Activated CD4-positive, alpha-beta T cell treated with anti-CD3 and anti-CD28 coated beads, Interleukin-2, amount 50 U/mL, for 1 hour (primary cell): ENCODE results near the gene SP4.
"Not testable (repeated sequence)": the region's sequence is repeated elsewhere in the genome, so short reads cannot be mapped to it uniquely, and the experiment has no call there.

ENCODE experiments used
- DNase-seq: peaks from one replicate; pipeline ENCODE4 v3.0.0-alpha.2; 2020

The SP4 gene

DNA sequence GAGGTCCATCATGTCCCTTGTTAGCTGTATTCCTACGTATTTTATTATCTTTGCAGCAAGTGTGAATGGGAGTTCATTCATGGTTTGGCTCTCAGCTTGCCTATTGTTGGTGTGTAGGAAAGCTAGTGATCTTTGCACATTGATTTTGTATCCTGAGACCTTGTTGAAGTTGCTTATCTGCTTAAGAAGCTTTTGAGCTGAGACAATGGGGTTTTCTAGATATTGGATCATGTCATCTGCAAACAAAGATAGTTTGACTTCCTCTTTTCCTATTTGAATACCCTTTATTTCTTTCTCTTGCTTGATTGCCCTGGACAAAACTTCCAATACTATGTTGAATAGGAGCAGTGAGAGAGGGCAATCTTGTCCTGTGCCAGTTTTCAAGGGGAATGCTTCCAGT, 104.6 kb downstream of the SP4 start:
- DNase-seq: not testable (repeated sequence)

- not testable (repeated sequence) for DNase-seq
Measured at GRCh38 chr7:21533646-21534045, 105.8 kb downstream of the SP4 start.

GRCh38 chr7:21536445-21537118, 108.7 kb downstream of the SP4 start:
- not testable (repeated sequence) for DNase-seq

- DNase-seq: no peak
Measured at GRCh38 chr7:21538936-21539495, 111.1 kb downstream of the SP4 start.

- no peak for DNase-seq
Measured at GRCh38 chr7:21542891-21543527, 115.1 kb downstream of the SP4 start, which contains the start of gene DNAH11. Gene DNAH11, plus strand, starts transcription at chr7:21543039. Its CDS starts 207 bp downstream, at chr7:21543246.

- no peak for DNase-seq
Measured at GRCh38 chr7:21543528-21544302, 115.8 kb downstream of the SP4 start.

DNA sequence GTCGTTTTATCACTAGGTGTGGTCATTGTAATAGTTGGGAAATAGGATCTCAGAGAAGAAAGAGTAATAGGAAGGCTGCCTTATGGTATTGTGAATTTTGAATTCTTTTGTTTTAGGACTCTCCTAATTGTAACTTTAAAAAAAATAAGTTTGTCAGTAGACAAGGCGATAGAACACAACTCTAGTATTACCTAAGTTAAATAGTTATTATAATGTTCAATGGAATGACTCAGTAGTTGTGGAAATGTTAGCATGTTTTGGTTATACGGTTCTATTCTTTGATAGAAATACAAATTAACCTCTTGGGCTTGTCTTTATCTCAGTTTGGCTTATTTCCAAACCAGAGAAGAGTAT, 116.4 kb downstream of the SP4 start:
- no peak for DNase-seq

DNA sequence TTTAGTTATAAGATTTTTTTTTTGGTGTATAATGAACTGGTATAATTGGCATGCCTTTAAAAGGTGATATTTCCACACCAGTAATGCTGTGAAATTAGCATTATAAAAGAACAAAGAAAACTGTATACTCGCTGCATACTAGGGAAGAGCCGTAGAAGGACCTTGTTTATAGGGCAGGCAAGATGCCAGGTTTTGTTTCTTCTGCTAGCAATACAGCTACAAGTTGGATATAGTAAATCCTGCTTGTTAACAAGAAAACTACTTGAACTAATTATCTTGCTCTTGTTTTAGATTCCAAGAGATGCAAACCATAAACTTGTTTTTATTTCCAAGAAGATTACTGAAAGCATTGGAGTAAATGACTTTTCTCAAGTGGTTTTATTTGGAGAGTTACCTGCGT, 116.8 kb downstream of the SP4 start:
- DNase-seq: no peak

DNA sequence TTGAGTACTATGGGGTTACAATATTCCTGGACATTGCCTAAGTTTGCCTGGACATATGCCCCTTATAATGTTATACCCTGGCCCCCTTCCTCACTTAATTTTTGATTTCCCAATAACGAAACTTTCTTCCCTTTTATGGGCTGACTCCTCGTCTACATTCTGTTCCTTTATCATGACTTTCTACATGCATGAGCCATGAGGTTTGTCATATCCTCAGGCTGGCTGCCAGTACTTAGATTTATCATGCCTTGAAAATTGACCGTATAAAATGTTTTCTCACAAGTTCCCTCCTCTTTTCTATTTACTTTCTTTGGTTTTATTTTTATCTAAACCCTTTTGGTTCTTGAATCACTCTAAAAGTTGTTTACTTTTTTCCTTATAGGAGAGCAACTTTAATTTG, 119.6 kb downstream of the SP4 start:
- no peak for DNase-seq

- no peak for DNase-seq
Measured at GRCh38 chr7:21548491-21548890, 120.6 kb downstream of the SP4 start.

- no peak for DNase-seq
Measured at GRCh38 chr7:21550076-21550475, 122.2 kb downstream of the SP4 start.

GRCh38 chr7:21550821-21551531, 123.1 kb downstream of the SP4 start:
- no peak for DNase-seq

- DNase-seq: no peak
Measured at GRCh38 chr7:21562385-21562784, 134.5 kb downstream of the SP4 start.
